Measurements from ENCODE around the gene DUSP23.

DUSP23 gene

DNA sequence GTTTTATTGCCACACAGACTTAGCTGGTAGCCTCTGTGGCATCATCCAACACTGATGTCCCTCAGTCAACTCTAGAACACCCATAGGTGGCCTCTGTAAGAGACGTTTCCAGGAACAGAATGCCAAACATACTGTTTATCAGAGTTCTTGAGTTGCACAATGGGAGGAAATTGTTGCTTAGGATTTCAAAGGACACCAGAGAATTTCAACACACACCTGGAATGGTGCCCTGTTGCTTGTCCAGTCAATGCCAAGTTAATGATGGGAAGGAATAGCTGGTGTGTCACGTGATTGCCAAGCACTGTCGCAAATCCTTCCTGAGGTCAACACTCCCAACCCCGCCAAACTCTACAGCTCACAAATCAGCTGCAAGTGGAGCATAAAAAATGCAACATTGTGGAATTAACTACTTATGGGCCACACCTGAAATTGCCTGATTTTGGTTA, 28.6 kb upstream of the DUSP23 start:
- no peak for DNase-seq (ENCODE audit: low read depth, low spot score)
- Histone ChIP-seq H3K27ac (no peak overlapping the region), H3K9me3 (ENCODE audit: low read depth, low read length) (no peaks in the 10 kb centered on the region), H3K4me3 (no peak overlapping the region), H3K36me3 (ENCODE audit: insufficient read depth, low read length) (no peaks in the 10 kb centered on the region), H3K9ac (ENCODE audit: insufficient read length) (no peak overlapping the region)
- TF ChIP-seq POLR2AphosphoS5 (IDR thresholded peaks at IDR 0.05; ENCODE audit: borderline replicate concordance, low read depth, low read length), result no peak
- no peak for TF ChIP-seq FOXP2 (optimal IDR thresholded peaks at IDR 0.05; ENCODE audit: control extremely low read depth, extremely low read length, insufficient read depth)
- TF ChIP-seq EZH2 (IDR thresholded peaks at IDR 0.05), result no peak

DNA sequence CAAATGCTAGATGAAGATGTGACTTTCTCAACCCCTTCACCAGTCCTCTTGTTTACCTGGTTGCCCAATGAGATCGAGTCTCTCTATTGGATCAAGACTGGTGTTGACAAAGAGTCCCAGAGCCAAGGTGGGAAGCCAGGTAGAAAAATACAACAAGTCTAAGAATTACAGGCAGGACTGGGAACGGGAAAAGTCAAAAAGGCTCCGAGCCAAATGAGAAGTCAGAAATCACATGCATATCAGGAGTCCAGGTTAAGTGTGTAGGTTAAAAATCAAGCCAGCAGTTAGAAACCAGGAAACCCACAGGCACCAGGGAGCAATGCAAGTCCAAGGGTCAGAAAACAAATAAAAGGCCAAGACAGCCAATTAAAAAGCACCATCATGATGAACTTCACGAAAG, 27.4 kb upstream of the DUSP23 start:
- Histone ChIP-seq H3K4me3 (no peak overlapping the region), H3K9ac (ENCODE audit: insufficient read length) (no peak overlapping the region), H3K9me3 (ENCODE audit: low read depth, low read length) (no peaks in the 10 kb centered on the region), H3K36me3 (ENCODE audit: insufficient read depth, low read length) (no peaks in the 10 kb centered on the region), H3K27ac (no peak overlapping the region)
- TF ChIP-seq FOXP2 (optimal IDR thresholded peaks at IDR 0.05; ENCODE audit: control extremely low read depth, extremely low read length, insufficient read depth) (no peak), POLR2AphosphoS5 (IDR thresholded peaks at IDR 0.05; ENCODE audit: borderline replicate concordance, low read depth, low read length) (no peak)
- DNase-seq (ENCODE audit: low read depth, low spot score), result no peak

DNA sequence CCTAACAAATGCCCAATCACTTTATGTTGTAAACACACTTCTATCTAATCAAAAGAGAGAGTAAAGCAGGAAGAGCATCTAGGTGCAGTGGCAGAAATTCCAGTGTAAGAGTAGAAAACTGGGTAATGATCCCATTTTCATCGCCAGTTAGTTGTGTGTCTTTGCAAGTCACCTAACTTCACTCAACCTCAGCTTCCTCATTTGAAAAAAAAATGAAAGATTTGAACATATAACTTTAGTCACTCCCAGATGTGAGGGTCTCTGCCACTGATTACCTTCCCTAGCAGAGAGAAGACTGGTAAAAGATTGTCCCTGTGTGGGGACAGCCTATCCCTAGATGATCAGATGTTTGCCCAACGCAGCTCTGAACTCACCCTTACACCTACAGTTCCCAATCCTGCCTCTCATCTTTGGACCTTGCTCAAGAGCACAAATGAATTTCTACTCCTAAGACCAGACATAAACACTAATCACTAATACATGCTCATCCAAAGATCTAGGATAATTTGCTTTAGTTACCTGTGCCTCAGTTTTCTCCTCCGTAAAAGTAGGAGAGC, 25.2 kb upstream of the DUSP23 start:
- no peak overlapping the region for H3K4me3 ChIP-seq
- H3K27ac ChIP-seq, result no peak overlapping the region
- no peak overlapping the region for H3K9ac ChIP-seq (ENCODE audit: insufficient read length)
- TF ChIP-seq POLR2AphosphoS5 (IDR thresholded peaks at IDR 0.05; ENCODE audit: borderline replicate concordance, low read depth, low read length) (no peak), FOXP2 (optimal IDR thresholded peaks at IDR 0.05; ENCODE audit: control extremely low read depth, extremely low read length, insufficient read depth) (no peak), EZH2 (IDR thresholded peaks at IDR 0.05) (no peak)
- DNase-seq (ENCODE audit: low read depth, low spot score), result no peak
- H3K9me3 ChIP-seq (ENCODE audit: low read depth, low read length), result no peaks in the 10 kb centered on the region
- no peaks in the 10 kb centered on the region for H3K36me3 ChIP-seq (ENCODE audit: insufficient read depth, low read length)

DNA sequence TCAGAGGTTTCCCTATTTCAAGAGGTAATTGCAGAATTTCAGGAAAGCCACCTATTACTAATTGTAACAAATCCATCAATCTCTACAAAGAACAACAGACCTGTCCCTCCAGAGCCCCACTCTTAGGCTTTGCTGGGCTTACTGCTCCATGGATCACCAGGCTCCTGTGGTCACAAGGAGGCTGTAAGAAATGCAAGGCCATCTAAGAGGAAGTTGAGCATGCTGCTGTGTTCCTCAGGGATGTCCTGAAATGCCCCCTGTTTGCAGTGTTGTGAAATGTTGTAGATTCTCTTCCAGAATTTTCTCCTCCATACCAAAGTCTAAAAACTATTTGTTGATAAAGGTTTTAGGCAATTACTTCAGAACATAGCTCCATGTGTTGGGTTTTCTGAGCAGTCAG, 24.4 kb upstream of the DUSP23 start:
- Histone ChIP-seq H3K36me3 (ENCODE audit: insufficient read depth, low read length) (no peaks in the 10 kb centered on the region), H3K27ac (no peak overlapping the region), H3K9ac (ENCODE audit: insufficient read length) (no peak overlapping the region), H3K4me3 (no peak overlapping the region), H3K9me3 (ENCODE audit: low read depth, low read length) (no peaks in the 10 kb centered on the region)
- no peak for TF ChIP-seq EZH2 (IDR thresholded peaks at IDR 0.05)
- TF ChIP-seq FOXP2 (optimal IDR thresholded peaks at IDR 0.05; ENCODE audit: control extremely low read depth, extremely low read length, insufficient read depth), result no peak
- TF ChIP-seq POLR2AphosphoS5 (IDR thresholded peaks at IDR 0.05; ENCODE audit: borderline replicate concordance, low read depth, low read length), result no peak
- DNase-seq (ENCODE audit: low read depth, low spot score), result no peak

DNA sequence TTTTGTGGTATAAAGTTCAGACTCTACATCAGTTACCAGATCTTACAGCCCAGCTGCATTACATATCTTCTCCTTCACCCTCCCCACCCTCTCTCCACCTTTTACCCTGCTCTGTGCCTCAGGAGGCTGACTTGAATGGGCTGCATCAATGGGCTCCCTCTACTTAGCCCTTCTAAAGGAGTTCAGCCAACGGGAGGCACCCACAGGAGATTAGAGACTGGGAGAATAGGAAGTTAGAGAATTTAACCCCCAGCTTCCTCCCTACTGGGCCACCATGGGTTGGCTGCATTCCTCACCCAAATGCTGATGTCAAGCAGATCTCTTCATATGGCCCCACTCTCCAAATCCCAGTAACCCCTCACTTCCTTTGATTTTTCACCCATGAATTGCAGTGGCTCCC, 17.1 kb upstream of the DUSP23 start:
- no peak overlapping the region for H3K4me3 ChIP-seq
- H3K9ac ChIP-seq (ENCODE audit: insufficient read length), result no peak overlapping the region
- H3K36me3 ChIP-seq (ENCODE audit: insufficient read depth, low read length), result no peaks in the 10 kb centered on the region
- no peak overlapping the region for H3K27ac ChIP-seq
- no peaks in the 10 kb centered on the region for H3K9me3 ChIP-seq (ENCODE audit: low read depth, low read length)
- DNase-seq (ENCODE audit: low read depth, low spot score), result no peak
- TF ChIP-seq EZH2 (IDR thresholded peaks at IDR 0.05) (no peak), POLR2AphosphoS5 (IDR thresholded peaks at IDR 0.05; ENCODE audit: borderline replicate concordance, low read depth, low read length) (no peak), FOXP2 (optimal IDR thresholded peaks at IDR 0.05; ENCODE audit: control extremely low read depth, extremely low read length, insufficient read depth) (no peak)

DNA sequence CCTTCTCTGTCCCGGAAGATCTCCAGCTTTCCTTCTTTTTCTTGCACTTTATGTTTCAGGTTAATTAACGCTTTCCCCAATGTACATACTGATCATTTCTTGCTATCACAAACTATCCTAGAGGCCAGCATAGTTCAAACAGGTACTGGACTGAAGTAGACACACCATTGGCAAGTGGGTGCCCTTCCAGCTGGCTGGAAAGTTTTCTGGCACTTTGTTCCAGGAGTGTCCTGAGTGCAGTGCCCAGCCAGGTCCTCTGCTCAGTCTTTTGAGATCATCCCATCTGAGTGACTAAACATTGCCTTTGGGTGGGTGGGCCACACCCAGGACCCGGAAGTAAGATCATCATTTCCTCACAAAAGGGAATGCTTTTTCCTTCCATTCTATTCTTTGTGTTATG, 15.0 kb upstream of the DUSP23 start:
- H3K4me3 ChIP-seq, result no peak overlapping the region

DNA sequence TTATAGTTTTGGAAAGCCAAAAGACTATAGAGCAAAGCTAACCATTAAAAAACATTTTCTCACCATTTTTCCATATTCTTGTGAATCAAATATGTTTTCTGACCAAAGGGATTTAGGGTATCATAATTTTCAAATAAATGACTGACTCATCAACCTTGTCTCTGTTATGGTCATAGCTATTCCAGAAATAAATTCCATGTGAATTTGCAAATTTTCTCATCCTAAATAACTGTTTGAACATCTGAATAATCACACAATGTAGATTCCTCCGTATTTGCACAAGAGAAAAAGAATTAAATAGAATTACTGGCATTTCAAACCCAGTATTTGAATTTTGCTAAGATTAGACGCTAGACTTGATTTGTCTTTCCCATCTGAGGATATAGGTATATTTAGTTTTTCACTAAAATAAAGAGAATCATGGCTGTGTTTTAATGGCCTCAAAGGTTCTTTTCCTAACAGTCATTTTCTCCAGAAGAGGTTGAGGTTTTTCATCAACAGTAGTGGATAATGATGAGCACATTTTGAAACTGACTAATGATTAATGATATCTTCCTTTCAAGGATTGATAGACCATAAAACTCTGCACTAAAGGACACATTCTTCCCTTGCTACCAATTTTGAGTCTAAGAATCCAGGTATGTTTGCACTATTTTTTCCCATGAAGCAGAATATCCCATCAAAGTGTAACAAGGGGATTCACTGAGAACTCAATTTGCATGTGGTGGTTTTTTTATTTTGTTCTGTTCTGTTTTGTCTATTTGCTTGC, 9.5 kb upstream of the DUSP23 start:
- TF ChIP-seq FOXP2 (optimal IDR thresholded peaks at IDR 0.05; ENCODE audit: control extremely low read depth, extremely low read length, insufficient read depth), result no peak
- TF ChIP-seq POLR2AphosphoS5 (IDR thresholded peaks at IDR 0.05; ENCODE audit: borderline replicate concordance, low read depth, low read length), result no peak
- no peak for DNase-seq (ENCODE audit: low read depth, low spot score)
- H3K9me3 ChIP-seq (ENCODE audit: low read depth, low read length), result no peaks in the 10 kb centered on the region
- no peaks in the 10 kb centered on the region for H3K36me3 ChIP-seq (ENCODE audit: insufficient read depth, low read length)
- H3K27ac ChIP-seq, result no peak overlapping the region
- no peak overlapping the region for H3K4me3 ChIP-seq
- H3K9ac ChIP-seq (ENCODE audit: insufficient read length), result no peak overlapping the region

More for the DNA sequence above, 15.0 kb upstream of the DUSP23 start:
- Histone ChIP-seq H3K36me3 (ENCODE audit: insufficient read depth, low read length) (no peaks in the 10 kb centered on the region), H3K9me3 (ENCODE audit: low read depth, low read length) (no peaks in the 10 kb centered on the region), H3K9ac (ENCODE audit: insufficient read length) (no peak overlapping the region), H3K27ac (no peak overlapping the region)
- no peak for DNase-seq (ENCODE audit: low read depth, low spot score)
- TF ChIP-seq POLR2AphosphoS5 (IDR thresholded peaks at IDR 0.05; ENCODE audit: borderline replicate concordance, low read depth, low read length) (no peak), FOXP2 (optimal IDR thresholded peaks at IDR 0.05; ENCODE audit: control extremely low read depth, extremely low read length, insufficient read depth) (no peak), EZH2 (IDR thresholded peaks at IDR 0.05) (no peak)

DNA sequence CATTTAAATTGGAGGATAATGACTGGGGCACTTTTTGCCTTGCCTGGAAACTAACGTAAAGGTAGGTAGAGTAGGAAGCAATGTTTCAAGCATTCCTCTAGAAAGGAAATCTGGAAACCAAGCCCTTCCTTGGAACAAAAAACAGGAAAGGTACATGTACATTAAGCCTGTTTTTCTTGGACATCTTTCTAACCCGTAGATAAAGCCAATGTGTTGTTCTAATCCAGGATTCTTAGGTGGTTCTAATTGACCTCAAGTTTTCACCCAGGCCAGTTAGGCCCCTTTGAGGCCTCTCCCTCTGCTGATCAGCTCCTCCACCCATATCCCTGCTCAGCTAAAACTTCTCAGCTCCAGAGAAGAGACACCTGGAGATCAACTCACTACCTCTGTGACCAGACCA, 6.3 kb upstream of the DUSP23 start:
- no peak overlapping the region for H3K9ac ChIP-seq (ENCODE audit: insufficient read length)
- no peaks in the 10 kb centered on the region for H3K9me3 ChIP-seq (ENCODE audit: low read depth, low read length)
- H3K36me3 ChIP-seq (ENCODE audit: insufficient read depth, low read length), result no peaks in the 10 kb centered on the region
- no peak overlapping the region for H3K4me3 ChIP-seq
- TF ChIP-seq EZH2 (IDR thresholded peaks at IDR 0.05), result no peak
- no peak for TF ChIP-seq POLR2AphosphoS5 (IDR thresholded peaks at IDR 0.05; ENCODE audit: borderline replicate concordance, low read depth, low read length)
- no peak for TF ChIP-seq FOXP2 (optimal IDR thresholded peaks at IDR 0.05; ENCODE audit: control extremely low read depth, extremely low read length, insufficient read depth)
- no peak for DNase-seq (ENCODE audit: low read depth, low spot score)
- no peak overlapping the region for H3K27ac ChIP-seq

All from SK-N-MC (cell line).